Right ventricle myocardium superior (tissue), 1 donor: Measurements from ENCODE around the gene HNRNPA3. TPM values are rescaled to one million over a fixed set of nuclear protein-coding genes. Genes with fewer than 3 reads are reported as not detected.
A peak's percentile ranks its signal among the peaks of the same experiment; 100 is the strongest.

Source experiments
- ATAC-seq: fragments of 200-7000 bp; cut with Tn5 transposase; one replicate; pipeline ENCODE4 v1.9.1; 2020; ENCODE audit warnings: mild to moderate bottlenecking; ENCODE audit not compliant: poor library complexity
- DNase-seq: peaks from one replicate; pipeline ENCODE4 v3.0.0-alpha.2; 2020
- intact Hi-C: fragments of 100-400 bp; cut with DNase I; formaldehyde crosslinking; loops from one replicate; pipeline ENCODE4 v1.11.2; 2022
- total RNA-seq: library from RNA; stranded (reverse); fragmentation: NEBNext Ultra II Directional; extraction: Animal tissue kit (Norgen Biotek cat#: 25700); gene quantifications from one replicate; pipeline ENCODE4 v1.2.1, GENCODE V29; 2021
- donor health status: DM: no; HTN: yes; CAD: no; lungs with severe emphysema.

Gene HNRNPA3
- total RNA-seq, 1 donor from 2014 or later: 64.5 TPM

DNA sequence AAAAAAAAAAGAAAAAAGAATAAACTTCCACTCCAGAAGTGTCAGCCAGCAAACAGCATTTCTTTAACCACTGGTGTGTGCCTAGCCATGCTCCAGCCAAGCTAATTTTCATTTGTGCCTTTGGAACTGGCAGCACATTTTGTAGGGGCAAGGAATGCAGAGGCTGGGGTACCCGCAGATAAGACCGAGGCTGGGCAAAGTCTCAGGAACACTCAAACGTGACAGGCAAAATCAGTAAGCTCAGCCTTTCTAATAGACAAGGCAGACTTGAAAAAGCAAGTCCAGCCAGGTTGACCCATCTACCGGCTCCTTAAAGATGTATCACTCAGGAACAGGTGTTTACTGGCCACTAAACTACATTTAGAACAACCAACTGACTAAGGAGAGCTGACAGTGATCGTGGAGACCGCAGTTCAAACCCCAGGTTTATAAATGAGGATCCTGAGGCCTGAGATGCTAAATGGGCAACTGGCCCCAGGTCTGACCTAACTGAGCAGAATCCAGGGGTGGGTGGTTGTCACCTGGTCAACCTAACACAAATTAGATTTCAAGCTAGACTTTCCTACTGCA, 35.2 kb downstream of the HNRNPA3 start:
- ATAC-seq (no peak), DNase-seq (no peak)
- intact Hi-C loops: no loop called here

DNA sequence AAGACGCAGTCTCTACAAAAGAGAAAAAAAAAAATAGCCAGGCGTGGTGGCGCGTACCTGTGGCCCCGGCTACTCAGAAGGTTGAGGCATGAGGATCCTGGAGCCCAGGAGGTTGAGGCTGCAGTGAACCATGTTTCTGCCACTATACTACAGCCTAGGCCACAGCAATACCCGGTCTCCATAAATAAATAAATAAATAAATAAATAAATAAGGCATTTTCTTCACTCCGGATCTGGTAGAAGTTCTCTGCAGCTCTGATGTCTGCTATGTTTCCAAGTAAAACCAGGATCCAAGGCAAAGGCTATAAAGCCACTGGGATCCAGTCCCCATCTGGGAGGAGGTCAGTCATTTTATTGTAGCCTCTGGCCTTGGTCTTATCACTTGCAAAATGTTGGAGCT, 36.4 kb downstream of the HNRNPA3 start:
- intact Hi-C loops: no loop called here
- DNase-seq: no peak
- no peak for ATAC-seq

- intact Hi-C loops: no loop called here
- DNase-seq (no peak), ATAC-seq (no peak)
Measured at GRCh38 chr2:177250461-177250860, 37.9 kb downstream of the HNRNPA3 start.

GRCh38 chr2:177251165-177251542, 38.6 kb downstream of the HNRNPA3 start:
- DNase-seq: no peak
- no peak for ATAC-seq
- intact Hi-C loops: no loop called here

- ATAC-seq (no peak), DNase-seq (no peak)
- intact Hi-C loops: no loop called here
Measured at GRCh38 chr2:177252808-177253531, 40.4 kb downstream of the HNRNPA3 start.

DNA sequence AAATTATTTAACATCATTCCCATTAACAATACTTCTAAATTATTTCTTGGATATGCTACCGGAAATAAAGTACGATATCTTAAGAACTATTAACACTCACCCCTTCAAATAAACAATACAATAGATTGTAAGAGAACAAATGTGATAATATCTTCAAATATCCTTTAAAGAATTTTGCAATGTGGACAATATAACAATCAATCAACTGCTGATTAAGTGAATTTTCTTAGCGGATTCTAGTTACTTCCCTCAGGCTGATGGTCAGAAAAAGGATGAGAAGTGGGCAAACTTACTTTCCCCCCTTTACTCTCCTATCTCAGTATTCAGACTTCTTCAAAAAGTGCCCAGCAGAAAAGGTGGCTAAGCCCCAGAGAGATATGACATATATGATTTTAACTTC, 41.1 kb downstream of the HNRNPA3 start:
- no peak for ATAC-seq
- intact Hi-C loops: no loop called here
- DNase-seq: no peak

GRCh38 chr2:177254433-177255226, 42.0 kb downstream of the HNRNPA3 start:
- DNase-seq: peak; percentile 62
- no peak for ATAC-seq
- intact Hi-C loops: no loop called here

- no peak for DNase-seq
- intact Hi-C loops: no loop called here
- no peak for ATAC-seq
Measured at GRCh38 chr2:177255227-177255601, 42.6 kb downstream of the HNRNPA3 start.

DNA sequence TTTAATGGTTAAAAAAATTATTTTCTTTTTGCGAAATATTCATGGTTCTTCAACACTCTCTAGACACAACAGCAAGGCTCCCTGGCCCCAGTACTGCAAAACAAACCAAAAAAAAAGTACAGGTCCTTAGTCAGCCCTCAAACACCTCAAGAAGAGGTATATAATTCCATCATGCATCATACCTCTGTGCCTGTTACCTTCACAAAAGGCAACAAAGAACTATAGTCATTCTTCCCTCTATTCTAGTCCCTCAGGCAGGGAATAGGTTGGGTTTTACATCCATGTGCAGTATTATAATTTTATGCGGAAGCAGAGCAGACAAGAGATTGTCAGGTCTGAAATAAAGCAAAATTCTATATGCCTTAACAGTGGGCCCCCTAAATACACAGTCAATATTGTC, 43.4 kb downstream of the HNRNPA3 start:
- intact Hi-C loops: no loop called here

GRCh38 chr2:177256695-177257094, 44.1 kb downstream of the HNRNPA3 start:
- intact Hi-C loops: no loop called here
- DNase-seq: no peak
- no peak for ATAC-seq

More for the DNA sequence above, 43.4 kb downstream of the HNRNPA3 start:
- ATAC-seq: no peak
- DNase-seq: no peak

GRCh38 chr2:177257471-177257870, 44.9 kb downstream of the HNRNPA3 start:
- DNase-seq (no peak), ATAC-seq (no peak)
- intact Hi-C loops: no loop called here

DNA sequence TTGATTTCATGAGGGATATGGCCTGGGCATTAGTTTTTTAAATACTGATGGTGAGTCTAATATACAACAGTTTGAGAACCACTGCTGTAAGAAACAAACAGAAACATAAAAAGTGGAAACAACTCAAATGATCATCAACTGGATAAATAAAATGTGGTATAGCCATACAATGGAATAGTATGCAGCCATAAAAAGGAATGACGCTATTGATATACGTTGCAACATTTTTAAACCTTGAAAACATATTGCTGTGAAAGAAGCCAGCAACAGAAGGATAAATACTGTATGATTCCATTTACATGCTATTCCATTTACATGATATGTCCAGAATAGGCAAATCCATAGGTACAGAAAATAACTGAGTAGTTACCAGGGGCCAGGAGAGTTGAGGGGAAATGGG, 45.5 kb downstream of the HNRNPA3 start:
- no peak for DNase-seq
- no peak for ATAC-seq
- intact Hi-C loops: no loop called here

- no peak for DNase-seq
- no peak for ATAC-seq
- intact Hi-C loops: loop anchor here (5.0 kb wide), 1 partner anchor 72 kb away; no protein-coding TSS in a partner anchor
Measured at GRCh38 chr2:177260379-177260778, 47.8 kb downstream of the HNRNPA3 start.

- intact Hi-C loops: loop anchor here (2.0 to 5.0 kb wide), 2 partner anchors 71 to 97 kb away; no protein-coding TSS in a partner anchor
- DNase-seq (no peak), ATAC-seq (no peak)
Measured at GRCh38 chr2:177261116-177262060, 48.8 kb downstream of the HNRNPA3 start.

- no peak for DNase-seq
- ATAC-seq: no peak
- intact Hi-C loops: loop anchor here (2.0 to 5.0 kb wide), 2 partner anchors 70 to 97 kb away; no protein-coding TSS in a partner anchor
Measured at GRCh38 chr2:177262092-177262491, 49.5 kb downstream of the HNRNPA3 start.

DNA sequence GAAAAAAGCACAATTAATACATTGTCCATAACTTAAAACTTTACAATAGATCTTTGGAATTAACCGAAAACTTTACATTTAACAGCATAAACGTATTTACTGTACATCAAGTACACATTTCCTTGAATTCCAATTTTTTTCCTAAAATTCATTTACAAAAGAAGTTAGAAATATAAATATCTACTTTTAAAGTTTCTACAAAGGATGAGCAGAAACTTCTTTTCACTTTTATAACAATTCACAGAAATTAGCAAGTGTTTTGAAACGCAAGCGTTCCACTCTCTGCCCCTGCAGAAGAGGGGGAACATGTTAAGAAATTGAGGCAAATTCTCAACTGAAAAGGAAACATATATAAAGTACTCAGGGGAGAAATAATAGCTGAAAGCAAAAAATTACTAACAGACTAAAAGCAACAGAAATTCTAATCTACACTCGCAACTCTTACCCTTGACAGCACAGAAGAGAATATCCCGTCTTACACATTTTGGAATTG, 50.4 kb downstream of the HNRNPA3 start:
- no peak for ATAC-seq
- DNase-seq: no peak
- intact Hi-C loops: loop anchor here (1.0 to 5.0 kb wide), 3 partner anchors 51 to 98 kb away; partner anchors contain the start of gene HNRNPA3

GRCh38 chr2:177263451-177264208, 51.0 kb downstream of the HNRNPA3 start:
- intact Hi-C loops: loop anchor here (1.0 to 5.0 kb wide), 3 partner anchors 51 to 99 kb away; partner anchors contain the start of gene HNRNPA3
- peak; percentile 99 for DNase-seq
- ATAC-seq: peak; percentile 79
